Erythroblast (primary cell): ENCODE measurements around the gene KDM2A.

Source experiments
- GATA1 ChIP-seq: IDR thresholded peaks from 2 replicates; pipeline ENCODE4 v1.6.1; 2011; ENCODE audit warnings: low read depth, mild to moderate bottlenecking, control low read depth, low read length, moderate library complexity
- POLR2A ChIP-seq: IDR thresholded peaks from 2 replicates; pipeline ENCODE4 v1.6.1; 2011; ENCODE audit warnings: mild to moderate bottlenecking, low read length

DNA sequence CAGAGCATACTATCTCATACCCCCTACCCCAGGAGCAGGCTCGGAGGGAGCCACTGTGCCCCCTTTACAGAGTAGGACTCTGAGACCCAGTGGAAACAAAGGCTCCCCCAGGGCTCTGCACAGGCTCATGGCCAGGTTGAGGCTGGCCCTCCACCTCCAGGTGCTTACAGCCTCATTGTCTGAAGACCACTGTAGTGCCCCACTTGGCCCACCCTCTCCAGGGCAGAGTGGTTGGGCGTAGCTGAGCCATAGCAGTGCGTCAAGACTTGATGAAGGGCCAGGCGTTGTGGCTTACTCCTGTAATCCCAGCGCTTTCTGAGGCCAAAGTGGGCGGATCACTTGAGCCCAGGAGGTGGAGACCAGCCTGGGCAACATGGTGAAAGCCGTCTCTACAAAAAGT lies 171.7 kb downstream of the KDM2A start:
- TF ChIP-seq POLR2A (no peak), GATA1 (no peak)
